GM12878 (cell line): ENCODE results near the gene GPT2. TPM values are rescaled to one million over a fixed set of nuclear protein-coding genes. Genes with fewer than 3 reads are reported as not detected.
"Not testable (repeated sequence)": the region's sequence is repeated elsewhere in the genome, so short reads cannot be mapped to it uniquely, and the experiment has no call there.

Experiments
- ATAC-seq: fragments of 200-7000 bp; cut with Tn5 transposase; 3 replicates; pipeline ENCODE4 v1.9.1; 2020; ENCODE audit warnings: mild to moderate bottlenecking, moderate library complexity
- BruUV-seq: library from RNA; stranded (reverse); fragments of 400-500 nt; replicated peaks from 2 replicates; lab custom pipeline; 2021; lab: Mats Ljungman, UMichigan
- CTCF ChIA-PET: fragments of 300-600 bp; sonication (Branson Sonifier 250); formaldehyde crosslinking; extraction: SDS; loops from one replicate; lab custom pipeline; 2021; ENCODE audit warnings: inconsistent platforms; lab: Yijun Ruan, JAX
- POLR2A ChIA-PET: fragments of 350-600 bp; formaldehyde crosslinking; extraction: SDS; loops from one replicate; lab custom pipeline; 2021; ENCODE audit warnings: inconsistent platforms; lab: Charles Lee
- RAD21 ChIA-PET: fragments of 300-600 bp; sonication (Branson Sonifier 250); formaldehyde crosslinking; loops from one replicate; lab custom pipeline; 2023; ENCODE audit warnings: antibody characterized with exemption; ENCODE audit not compliant: unreplicated experiment; lab: Charles Lee
- SMC1A ChIA-PET: fragments of 300-600 bp; sonication (Branson Sonifier 250); formaldehyde crosslinking; loops from one replicate; lab custom pipeline; 2023; ENCODE audit not compliant: unreplicated experiment, uncharacterized antibody; lab: Charles Lee
- DNase-seq: peaks from one replicate; pipeline ENCODE4 v3.0.0-alpha.2; 2011; ENCODE audit warnings: low read depth, low spot score
- FAIRE-seq: peaks from 3 replicates; lab custom pipeline; 2011; peaks lifted over from hg19 to GRCh38; lab: Jason Lieb, UNC
- H2AFZ ChIP-seq: 2 replicates; pipeline ENCODE4 v1.6.0; 2011; ENCODE audit warnings: low read depth, low read length, control low read depth; ENCODE audit not compliant: control insufficient read depth
- H3K27ac ChIP-seq: 2 replicates; pipeline ENCODE4 v1.5.1; 2011; ENCODE audit warnings: control low read depth; ENCODE audit not compliant: control insufficient read depth, insufficient read depth
- H3K27me3 ChIP-seq, 2 experiments: replicated peaks in 1 of 2; 2 replicates each; pipeline versions ENCODE4 v1.6.0 to v1.6.1; 2011; ENCODE audit warnings: low read length in 1 of 2; ENCODE audit not compliant: control insufficient read depth in 2 of 2, insufficient read depth in 2 of 2
- H3K36me3 ChIP-seq, 2 experiments: 2 replicates each; pipeline ENCODE4 v1.5.1; 2011; ENCODE audit warnings: low read length in 1 of 2; ENCODE audit not compliant: control insufficient read depth in 2 of 2, insufficient read depth in 2 of 2
- H3K4me1 ChIP-seq: 2 replicates; pipeline ENCODE4 v1.6.1; 2011; ENCODE audit warnings: mild to moderate bottlenecking, low read length, moderate library complexity, mixed read lengths; ENCODE audit not compliant: control insufficient read depth, insufficient read depth
- H3K4me2 ChIP-seq: 2 replicates; pipeline ENCODE4 v1.6.0; 2011; ENCODE audit warnings: control low read depth; ENCODE audit not compliant: control insufficient read depth, insufficient read depth
- H3K4me3 ChIP-seq: fragments of 200-600 bp; sonication (generic); 2 replicates; pipeline ENCODE4 v1.5.1; 2016
- H3K79me2 ChIP-seq: 2 replicates; pipeline ENCODE4 v1.6.0; 2011; ENCODE audit warnings: low read length; ENCODE audit not compliant: control insufficient read depth, insufficient read depth
- H3K9ac ChIP-seq: 2 replicates; pipeline ENCODE4 v1.8.0; 2011; ENCODE audit warnings: low read length, control low read depth, mixed read lengths; ENCODE audit not compliant: control insufficient read depth, insufficient read depth
- H3K9me3 ChIP-seq: replicated peaks from 3 replicates; pipeline ENCODE4 v1.5.1; 2011; ENCODE audit warnings: mild to moderate bottlenecking, low read length; ENCODE audit not compliant: control insufficient read depth, insufficient read depth
- H4K20me1 ChIP-seq: 2 replicates; pipeline ENCODE4 v1.6.0; 2011; ENCODE audit not compliant: control insufficient read depth, insufficient read depth
- KAT2A ChIP-seq: conservative IDR thresholded peaks from 2 replicates; pipeline ENCODE4 v1.6.1; 2011; ENCODE audit warnings: low read depth, low read length; ENCODE audit not compliant: control insufficient read depth
- YBX1 ChIP-seq: fragments of 450-650 bp; IDR thresholded peaks from 2 replicates; pipeline ENCODE4 v1.6.1; 2016; ENCODE audit warnings: antibody characterized with exemption
- WGBS: methylation state at CpG from one replicate; pipeline ENCODE4 v1.1.6; 2016; ENCODE audit warnings: low lambda C conversion rate; ENCODE audit not compliant: insufficient replicate concordance, insufficient coverage; ENCODE audit errors: missing lambda C conversion rate; 5-methylcytosine and 5-hydroxymethylcytosine counted together
- in situ Hi-C: fragments of 300-500 bp; cut with MboI; formaldehyde crosslinking; loops from 9 replicates; pipeline ENCODE4 v1.14.3; 2018; ENCODE audit warnings: mixed read lengths
- intact Hi-C: fragments of 100-400 bp; cut with micrococcal nuclease; formaldehyde crosslinking; loops from one replicate; pipeline ENCODE4 v1.14.2; 2022; ENCODE audit not compliant: unreplicated experiment
- polyA plus RNA-seq, 11 experiments: library from polyadenylated mRNA; depleted of rRNA in 4 of 11; unstranded in 6 of 11; stranded (reverse) in 5 of 11; fragments of >200 nt; fragmentation: Nextera tagmentation in 4 of 11; fragmentation: Illumina TruSeq in 1 of 11; extraction: Ambion mirVana in 4 of 11; extraction: Trizol in 1 of 11; gene quantifications; 1 replicate in 1 of 11; 2 replicates in 10 of 11; pipeline versions ENCODE4 v1.2.1 to v1.2.3, GENCODE V29; 2011 to 2016; ENCODE audit warnings: inconsistent platforms in 2 of 11, missing spikeins in 2 of 11, low read depth in 1 of 11
- total RNA-seq, 4 experiments: library from RNA; depleted of rRNA in 3 of 4; stranded (reverse); fragments of >200 nt in 3 of 4; fragmentation: Illumina TruSeq in 1 of 4; extraction: Trizol in 1 of 4; gene quantifications; 2 replicates each; pipeline versions ENCODE4 v1.2.1 to v1.2.3, GENCODE V29; 2013 to 2021

GPT2 gene
- total and polyA plus RNA-seq, 10 of the 15 experiments (the other 5 are each of a cell fraction or from before 2014, with no cell fraction given): 0.45 to 9.9 (median 4.3) TPM

DNA sequence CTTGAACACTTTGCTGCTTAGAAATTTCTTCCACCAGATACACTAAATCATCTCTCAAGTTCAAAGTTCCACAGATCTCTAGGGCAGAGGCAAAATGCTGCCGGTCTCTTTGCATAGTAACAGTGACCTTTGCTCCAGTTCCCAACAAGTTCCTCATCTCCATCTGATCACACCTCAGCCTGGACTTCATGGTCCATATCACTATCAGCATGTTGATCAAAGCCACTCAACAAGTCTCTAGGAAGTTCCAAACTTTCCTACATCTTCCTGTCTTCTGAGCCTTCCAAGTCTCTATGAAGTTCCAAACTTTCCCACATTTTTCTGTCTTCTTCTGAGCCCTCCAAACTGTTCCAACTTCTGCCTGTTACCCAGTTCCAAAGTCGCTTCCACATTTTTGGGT lies 15.3 kb upstream of the GPT2 start:
- POLR2A ChIA-PET, H4K20me1 ChIP-seq, H3K27me3 ChIP-seq, in situ Hi-C loops, DNase-seq, H3K4me2 ChIP-seq, CTCF ChIA-PET, H3K27ac ChIP-seq, SMC1A ChIA-PET, BruUV-seq, H3K79me2 ChIP-seq, H3K9ac ChIP-seq, intact Hi-C loops, H3K9me3 ChIP-seq, FAIRE-seq, H2AFZ ChIP-seq, RAD21 ChIA-PET, ATAC-seq, H3K36me3 ChIP-seq, H3K4me3 ChIP-seq: not testable (repeated sequence)
- 25% methylated on average over 2 of the region's 2 CpGs for WGBS
- H3K4me1 ChIP-seq: peaks cover 11% of the 10 kb centered on the region

DNA sequence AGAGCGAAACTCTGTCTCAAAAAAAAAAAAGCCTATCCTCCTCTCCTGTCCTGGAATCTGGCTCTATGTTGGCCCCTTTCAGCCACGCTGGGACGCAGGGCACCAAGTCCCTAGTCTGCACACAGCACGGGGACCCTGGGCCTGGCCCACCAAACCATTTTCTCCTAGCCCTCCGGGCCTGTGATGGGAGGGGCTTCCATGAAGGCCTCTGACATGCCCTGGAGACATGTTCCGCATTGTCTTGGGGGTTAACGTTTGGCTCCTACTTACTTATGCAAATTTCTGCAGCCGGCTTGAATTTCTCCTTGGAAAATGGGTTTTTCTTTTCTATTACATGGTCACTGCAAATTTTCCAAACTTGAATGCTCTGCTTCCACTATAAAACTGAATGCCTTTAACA lies 12.6 kb upstream of the GPT2 start:
- H3K36me3 ChIP-seq: no peaks in the 10 kb centered on the region
- no peak overlapping the region for H3K9ac ChIP-seq
- no peak overlapping the region for H3K27ac ChIP-seq
- intact Hi-C loops: no loop called here
- RAD21 ChIA-PET: no interaction called here
- H3K4me3 ChIP-seq: no peak overlapping the region
- no peaks in the 10 kb centered on the region for H3K79me2 ChIP-seq
- BruUV-seq: no TSS peak
- H3K4me2 ChIP-seq: no peak overlapping the region
- CTCF ChIA-PET: no interaction called here
- in situ Hi-C loops: no loop called here
- SMC1A ChIA-PET: interaction anchor here (0.6 to 1.5 kb wide), 3 partner anchors 11 to 18 kb away, joined by 3 read pairs; partner anchors contain the start of gene GPT2
- TF ChIP-seq KAT2A: no peak
- TF ChIP-seq YBX1: no peak
- no peaks in the 10 kb centered on the region for H3K27me3 ChIP-seq
- no peak overlapping the region for H2AFZ ChIP-seq
- no peaks in the 10 kb centered on the region for H4K20me1 ChIP-seq
- DNase-seq: no peak
- 64% methylated on average over 8 of the region's 8 CpGs for WGBS
- ATAC-seq: no peak
- no peaks in the 10 kb centered on the region for H3K4me1 ChIP-seq
- no peak for FAIRE-seq
- POLR2A ChIA-PET: no interaction called here
- H3K9me3 ChIP-seq: no peaks in the 10 kb centered on the region; the same call in 2 of the 3 replicates
